ENCODE data around the gene FBXL4.

The FBXL4 gene

DNA sequence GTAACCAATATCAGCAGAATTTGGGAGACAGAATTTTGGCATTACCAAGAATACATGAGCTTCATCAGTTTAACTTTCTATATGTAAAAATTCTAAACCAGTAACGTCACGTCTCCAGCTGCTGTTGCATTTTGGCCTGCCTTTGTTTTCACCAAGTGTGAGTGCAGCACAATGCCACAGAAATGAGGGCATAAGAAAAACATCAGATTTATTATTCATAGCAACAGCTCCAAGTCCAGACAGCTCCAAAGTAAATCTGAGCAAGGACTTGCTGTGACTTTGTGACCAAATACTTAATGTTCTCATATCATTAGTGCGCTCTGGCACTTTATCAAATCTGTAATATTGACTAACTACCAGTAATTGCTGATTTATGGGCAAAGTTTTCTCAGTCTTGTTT is 11.0 kb upstream of the FBXL4 start:
- no peak for TF ChIP-seq SPI1 (IDR thresholded peaks at IDR 0.05; ENCODE audit: borderline replicate concordance, low read depth)
- TF ChIP-seq, protein P1, sequence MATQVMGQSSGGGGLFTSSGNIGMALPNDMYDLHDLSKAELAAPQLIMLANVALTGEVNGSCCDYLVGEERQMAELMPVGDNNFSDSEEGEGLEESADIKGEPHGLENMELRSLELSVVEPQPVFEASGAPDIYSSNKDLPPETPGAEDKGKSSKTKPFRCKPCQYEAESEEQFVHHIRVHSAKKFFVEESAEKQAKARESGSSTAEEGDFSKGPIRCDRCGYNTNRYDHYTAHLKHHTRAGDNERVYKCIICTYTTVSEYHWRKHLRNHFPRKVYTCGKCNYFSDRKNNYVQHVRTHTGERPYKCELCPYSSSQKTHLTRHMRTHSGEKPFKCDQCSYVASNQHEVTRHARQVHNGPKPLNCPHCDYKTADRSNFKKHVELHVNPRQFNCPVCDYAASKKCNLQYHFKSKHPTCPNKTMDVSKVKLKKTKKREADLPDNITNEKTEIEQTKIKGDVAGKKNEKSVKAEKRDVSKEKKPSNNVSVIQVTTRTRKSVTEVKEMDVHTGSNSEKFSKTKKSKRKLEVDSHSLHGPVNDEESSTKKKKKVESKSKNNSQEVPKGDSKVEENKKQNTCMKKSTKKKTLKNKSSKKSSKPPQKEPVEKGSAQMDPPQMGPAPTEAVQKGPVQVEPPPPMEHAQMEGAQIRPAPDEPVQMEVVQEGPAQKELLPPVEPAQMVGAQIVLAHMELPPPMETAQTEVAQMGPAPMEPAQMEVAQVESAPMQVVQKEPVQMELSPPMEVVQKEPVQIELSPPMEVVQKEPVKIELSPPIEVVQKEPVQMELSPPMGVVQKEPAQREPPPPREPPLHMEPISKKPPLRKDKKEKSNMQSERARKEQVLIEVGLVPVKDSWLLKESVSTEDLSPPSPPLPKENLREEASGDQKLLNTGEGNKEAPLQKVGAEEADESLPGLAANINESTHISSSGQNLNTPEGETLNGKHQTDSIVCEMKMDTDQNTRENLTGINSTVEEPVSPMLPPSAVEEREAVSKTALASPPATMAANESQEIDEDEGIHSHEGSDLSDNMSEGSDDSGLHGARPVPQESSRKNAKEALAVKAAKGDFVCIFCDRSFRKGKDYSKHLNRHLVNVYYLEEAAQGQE (IDR thresholded peaks at IDR 0.05; ENCODE audit: insufficient replicate concordance, low read depth): no peak
- TF ChIP-seq CTCF (IDR thresholded peaks at IDR 0.05; ENCODE audit: insufficient read depth, low read length): no peak
- no peak for TF ChIP-seq POLR2AphosphoS5 (IDR thresholded peaks at IDR 0.05; ENCODE audit: low read depth)
- no peak for TF ChIP-seq GABPA (IDR thresholded peaks at IDR 0.05; ENCODE audit: low read depth)
- Histone ChIP-seq H3K27ac (replicated peaks) (no peak overlapping the region), H3K27me3 (ENCODE audit: insufficient read depth, poor library complexity, severe bottlenecking) (no peaks in the 10 kb centered on the region), H3K4me3 (replicated peaks; ENCODE audit: insufficient read depth, low read length) (no peak overlapping the region)
- no peak for DNase-seq (ENCODE audit: low read depth in 1 of 2, low spot score in 1 of 2)

DNA sequence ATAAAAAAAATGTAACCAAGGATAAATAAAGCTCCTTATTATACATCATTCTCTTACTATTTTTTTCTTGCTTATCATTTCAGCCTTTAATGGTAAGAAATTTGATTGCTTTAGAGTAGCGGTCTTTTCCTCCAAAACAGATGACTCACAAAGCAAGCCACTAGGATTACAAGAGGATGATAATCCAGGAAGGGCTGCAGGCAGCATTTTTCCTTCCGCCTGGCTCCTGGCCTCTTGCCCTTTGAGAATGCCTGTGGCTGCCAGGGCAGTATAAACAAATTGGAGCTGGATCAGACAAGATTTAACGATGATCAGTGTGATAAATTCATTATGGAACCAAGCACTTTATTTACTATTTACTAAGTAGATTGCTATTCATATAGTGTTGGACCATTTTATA is 9.7 kb upstream of the FBXL4 start:
- H3K27ac ChIP-seq (replicated peaks): no peak overlapping the region
- no peak for DNase-seq (ENCODE audit: low read depth in 1 of 2, low spot score in 1 of 2)
- no peaks in the 10 kb centered on the region for H3K27me3 ChIP-seq (ENCODE audit: insufficient read depth, poor library complexity, severe bottlenecking)
- H3K4me3 ChIP-seq (replicated peaks; ENCODE audit: insufficient read depth, low read length): no peak overlapping the region
- TF ChIP-seq, protein P1 (IDR thresholded peaks at IDR 0.05; ENCODE audit: insufficient replicate concordance, low read depth): no peak
- TF ChIP-seq POLR2AphosphoS5 (IDR thresholded peaks at IDR 0.05; ENCODE audit: low read depth) (no peak), SPI1 (IDR thresholded peaks at IDR 0.05; ENCODE audit: borderline replicate concordance, low read depth) (no peak), CTCF (IDR thresholded peaks at IDR 0.05; ENCODE audit: insufficient read depth, low read length) (no peak), GABPA (IDR thresholded peaks at IDR 0.05; ENCODE audit: low read depth) (no peak)

- DNase-seq (ENCODE audit: low read depth in 1 of 2, low spot score in 1 of 2): no peak
- no peak for TF ChIP-seq GABPA (IDR thresholded peaks at IDR 0.05; ENCODE audit: low read depth)
- Histone ChIP-seq H3K27ac (replicated peaks) (no peak overlapping the region), H3K4me3 (replicated peaks; ENCODE audit: insufficient read depth, low read length) (no peak overlapping the region), H3K27me3 (ENCODE audit: insufficient read depth, poor library complexity, severe bottlenecking) (no peaks in the 10 kb centered on the region)
Measured at GRCh38 chr6:98949589-98949988, 1.8 kb upstream of the FBXL4 start.

GRCh38 chr6:98946879-98947410 is 801 bp downstream of the FBXL4 start:
- Histone ChIP-seq H3K4me3 (replicated peaks; ENCODE audit: insufficient read depth, low read length) (peak overlapping the region; percentile 71), H3K27me3 (ENCODE audit: insufficient read depth, poor library complexity, severe bottlenecking) (no peaks in the 10 kb centered on the region), H3K27ac (replicated peaks) (peak overlapping the region; percentile 94)
- peak in 1 of 2 experiments; percentile 31 for DNase-seq (ENCODE audit: low read depth in 1 of 2, low spot score in 1 of 2)
- no peak for TF ChIP-seq SPI1 (IDR thresholded peaks at IDR 0.05; ENCODE audit: borderline replicate concordance, low read depth)
- 0 out of 2 replicates have a peak, but pooled peaks have one; percentile 14 for TF ChIP-seq GABPA (IDR thresholded peaks at IDR 0.05; ENCODE audit: low read depth)
- TF ChIP-seq, protein P1 (IDR thresholded peaks at IDR 0.05; ENCODE audit: insufficient replicate concordance, low read depth): peak; percentile 42

Measured in HL-60 (cell line).